BLaER1 treated with 17β-estradiol and CSF1 and Interleukin-3, amounts not matched to agents 10 nM and 100 nM (cell line): ENCODE results near the gene EPHA4.

ENCODE experiments used
- H3K27ac ChIP-seq, 11 experiments: shearing (Covaris generic); formaldehyde crosslinking; 2 replicates each; pipeline ENCODE4 v1.8.1; 2022
- H3K27me3 ChIP-seq, 11 experiments: shearing (Covaris generic); formaldehyde crosslinking; 2 replicates each; pipeline ENCODE4 v1.8.1; 2022
- H3K36me3 ChIP-seq, 11 experiments: shearing (Covaris generic); formaldehyde crosslinking; 2 replicates each; pipeline ENCODE4 v1.8.1; 2022
- H3K4me1 ChIP-seq, 10 experiments: shearing (Covaris generic); formaldehyde crosslinking; 2 replicates each; pipeline ENCODE4 v1.8.1; 2022
- H3K4me2 ChIP-seq, 11 experiments: shearing (Covaris generic); formaldehyde crosslinking; 2 replicates each; pipeline ENCODE4 v1.8.1; 2022
- H3K4me3 ChIP-seq, 10 experiments: shearing (Covaris generic); formaldehyde crosslinking; 2 replicates each; pipeline ENCODE4 v1.8.1; 2022
- H3K9ac ChIP-seq, 11 experiments: shearing (Covaris generic); formaldehyde crosslinking; 2 replicates each; pipeline ENCODE4 v1.8.1; 2022
- H3K9me3 ChIP-seq, 11 experiments: shearing (Covaris generic); formaldehyde crosslinking; replicated peaks in 1 of 11; 2 replicates each; pipeline ENCODE4 v1.8.1; 2022
- H4K20me1 ChIP-seq, 11 experiments: shearing (Covaris generic); formaldehyde crosslinking; 2 replicates each; pipeline ENCODE4 v1.8.1; 2022
- Cebpa-rat ChIP-seq, 11 experiments: shearing (Covaris generic); IDR thresholded peaks; 2 replicates each; pipeline ENCODE4 v1.8.1; 2022

The EPHA4 gene

GRCh38 chr2:221494556-221494955 is 77.5 kb downstream of the EPHA4 start:
- H3K4me3 ChIP-seq, result no peak overlapping the region
- H3K9me3 ChIP-seq, result no peaks in the 10 kb centered on the region
- H3K4me2 ChIP-seq, result no peak overlapping the region
- H4K20me1 ChIP-seq, result no peaks in the 10 kb centered on the region
- no peaks in the 10 kb centered on the region for H3K4me1 ChIP-seq
- no peak overlapping the region for H3K27ac ChIP-seq
- no peak overlapping the region for H3K9ac ChIP-seq
- TF ChIP-seq Cebpa-rat (IDR thresholded peaks at IDR 0.05), result no peak
- no peaks in the 10 kb centered on the region for H3K27me3 ChIP-seq
- no peaks in the 10 kb centered on the region for H3K36me3 ChIP-seq

DNA sequence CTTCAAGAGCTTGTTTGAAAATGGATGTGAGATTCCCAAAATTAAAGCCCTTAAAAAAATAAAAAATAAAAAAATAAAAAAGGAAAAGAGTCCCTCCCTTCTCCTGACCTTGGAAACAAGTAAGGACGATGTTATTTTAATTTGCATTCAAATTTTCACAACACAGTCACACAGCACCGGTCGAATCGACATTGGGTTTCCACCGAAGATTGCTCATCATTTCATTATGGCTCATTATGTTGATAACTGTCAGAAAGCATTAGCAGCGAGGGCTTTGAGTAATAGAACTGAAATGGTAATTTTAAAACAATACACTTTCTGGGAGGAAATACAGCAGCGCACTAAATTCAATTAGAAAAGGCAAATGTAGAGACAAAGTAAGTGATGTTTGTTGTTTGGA is 78.7 kb downstream of the EPHA4 start:
- H3K27ac ChIP-seq, result no peak overlapping the region
- no peaks in the 10 kb centered on the region for H3K9me3 ChIP-seq
- no peak overlapping the region for H3K4me2 ChIP-seq
- no peaks in the 10 kb centered on the region for H3K27me3 ChIP-seq
- no peaks in the 10 kb centered on the region for H4K20me1 ChIP-seq
- no peak overlapping the region for H3K4me3 ChIP-seq
- no peak for TF ChIP-seq Cebpa-rat (IDR thresholded peaks at IDR 0.05)
- H3K9ac ChIP-seq, result no peak overlapping the region
- H3K4me1 ChIP-seq, result no peaks in the 10 kb centered on the region
- H3K36me3 ChIP-seq, result no peaks in the 10 kb centered on the region

GRCh38 chr2:221492636-221493035 is 79.5 kb downstream of the EPHA4 start:
- no peak overlapping the region for H3K4me2 ChIP-seq
- H3K9ac ChIP-seq, result no peak overlapping the region
- no peak for TF ChIP-seq Cebpa-rat (IDR thresholded peaks at IDR 0.05)
- H3K27ac ChIP-seq, result no peak overlapping the region
- H3K27me3 ChIP-seq, result no peaks in the 10 kb centered on the region
- no peaks in the 10 kb centered on the region for H4K20me1 ChIP-seq
- no peaks in the 10 kb centered on the region for H3K36me3 ChIP-seq
- H3K4me1 ChIP-seq, result no peaks in the 10 kb centered on the region
- no peak overlapping the region for H3K4me3 ChIP-seq
- no peaks in the 10 kb centered on the region for H3K9me3 ChIP-seq

DNA sequence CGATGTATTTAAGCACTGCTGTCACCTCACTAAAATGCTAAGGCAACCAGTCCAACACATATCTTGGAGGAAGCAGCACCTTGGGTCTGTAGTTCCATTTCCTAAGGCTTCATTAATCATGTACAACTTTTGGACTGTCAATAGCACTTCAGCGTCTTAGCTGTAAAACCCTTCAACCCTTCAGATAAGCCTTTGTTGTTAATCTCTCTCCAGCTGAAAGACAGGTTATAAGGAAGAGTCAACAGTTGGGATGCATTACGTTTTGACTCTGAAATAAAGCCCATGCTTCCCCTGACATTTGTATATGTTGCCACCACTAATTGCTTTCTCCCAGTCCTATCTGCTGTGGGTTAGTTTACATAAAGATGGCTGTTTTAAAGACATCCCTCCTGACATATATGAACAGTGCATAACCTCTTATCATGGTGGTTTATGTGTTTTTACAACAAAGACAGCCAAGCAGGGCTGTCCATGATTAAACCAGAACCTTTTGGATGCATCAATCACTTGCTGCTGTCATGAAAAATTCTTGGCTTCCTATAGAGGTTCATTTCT is 81.5 kb downstream of the EPHA4 start:
- Histone ChIP-seq H3K4me1 (peaks cover 0 to 5% (median 0%) of the 10 kb centered on the region in 10 experiments; a peak in 1 of 20 replicates), H3K4me2 (no peak overlapping the region), H4K20me1 (no peaks in the 10 kb centered on the region), H3K9ac (no peak overlapping the region), H3K9me3 (no peaks in the 10 kb centered on the region), H3K4me3 (no peak overlapping the region), H3K36me3 (no peaks in the 10 kb centered on the region), H3K27me3 (no peaks in the 10 kb centered on the region), H3K27ac (no peak overlapping the region)
- TF ChIP-seq Cebpa-rat (IDR thresholded peaks at IDR 0.05), result no peak

- H3K9me3 ChIP-seq, result no peaks in the 10 kb centered on the region
- peaks cover 0 to 5% (median 0%) of the 10 kb centered on the region in 10 experiments; a peak in 1 of 20 replicates for H3K4me1 ChIP-seq
- H3K36me3 ChIP-seq, result no peaks in the 10 kb centered on the region
- H4K20me1 ChIP-seq, result no peaks in the 10 kb centered on the region
- no peak overlapping the region for H3K9ac ChIP-seq
- H3K27me3 ChIP-seq, result no peaks in the 10 kb centered on the region
- no peak for TF ChIP-seq Cebpa-rat (IDR thresholded peaks at IDR 0.05)
- no peak overlapping the region for H3K4me3 ChIP-seq
- no peak overlapping the region for H3K4me2 ChIP-seq
- H3K27ac ChIP-seq, result no peak overlapping the region
Measured at GRCh38 chr2:221488136-221488807, 83.8 kb downstream of the EPHA4 start.

DNA sequence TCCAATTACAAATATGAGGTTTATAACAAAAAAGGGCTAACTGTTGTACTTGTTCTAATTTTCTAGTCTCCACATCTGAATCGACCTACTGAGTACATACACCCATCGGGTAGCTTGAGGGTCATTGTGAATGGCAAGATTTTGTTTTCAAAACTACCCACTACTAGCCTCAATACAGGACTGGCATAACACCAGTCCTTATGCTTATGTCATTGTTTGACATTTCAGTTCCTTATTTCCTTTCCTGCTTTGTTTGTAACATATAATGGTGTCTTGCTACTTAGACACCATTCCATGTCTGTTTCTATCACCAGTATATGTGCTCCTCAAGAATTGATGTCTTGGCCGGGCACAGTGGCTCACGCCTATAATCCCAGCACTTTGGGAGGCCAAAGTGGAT is 86.0 kb downstream of the EPHA4 start:
- no peaks in the 10 kb centered on the region for H3K36me3 ChIP-seq
- no peaks in the 10 kb centered on the region for H4K20me1 ChIP-seq
- no peak overlapping the region for H3K27ac ChIP-seq
- H3K4me1 ChIP-seq, result peaks cover 0 to 5% (median 0%) of the 10 kb centered on the region in 10 experiments; a peak in 1 of 20 replicates
- no peaks in the 10 kb centered on the region for H3K27me3 ChIP-seq
- no peaks in the 10 kb centered on the region for H3K9me3 ChIP-seq
- no peak for TF ChIP-seq Cebpa-rat (IDR thresholded peaks at IDR 0.05)
- no peak overlapping the region for H3K9ac ChIP-seq
- H3K4me2 ChIP-seq, result no peak overlapping the region
- no peak overlapping the region for H3K4me3 ChIP-seq

GRCh38 chr2:221485503-221485870 is 86.6 kb downstream of the EPHA4 start:
- no peak overlapping the region for H3K4me2 ChIP-seq
- H3K36me3 ChIP-seq, result no peaks in the 10 kb centered on the region
- H3K27ac ChIP-seq, result no peak overlapping the region
- no peaks in the 10 kb centered on the region for H3K27me3 ChIP-seq
- H4K20me1 ChIP-seq, result no peaks in the 10 kb centered on the region
- H3K9me3 ChIP-seq, result no peaks in the 10 kb centered on the region
- TF ChIP-seq Cebpa-rat (IDR thresholded peaks at IDR 0.05), result no peak
- H3K4me1 ChIP-seq, result peaks cover 0 to 5% (median 0%) of the 10 kb centered on the region in 10 experiments; a peak in 1 of 20 replicates
- H3K4me3 ChIP-seq, result no peak overlapping the region
- no peak overlapping the region for H3K9ac ChIP-seq

GRCh38 chr2:221484761-221485502 is 87.2 kb downstream of the EPHA4 start:
- no peak for TF ChIP-seq Cebpa-rat (IDR thresholded peaks at IDR 0.05)
- no peak overlapping the region for H3K4me2 ChIP-seq
- H3K27me3 ChIP-seq, result no peaks in the 10 kb centered on the region

DNA sequence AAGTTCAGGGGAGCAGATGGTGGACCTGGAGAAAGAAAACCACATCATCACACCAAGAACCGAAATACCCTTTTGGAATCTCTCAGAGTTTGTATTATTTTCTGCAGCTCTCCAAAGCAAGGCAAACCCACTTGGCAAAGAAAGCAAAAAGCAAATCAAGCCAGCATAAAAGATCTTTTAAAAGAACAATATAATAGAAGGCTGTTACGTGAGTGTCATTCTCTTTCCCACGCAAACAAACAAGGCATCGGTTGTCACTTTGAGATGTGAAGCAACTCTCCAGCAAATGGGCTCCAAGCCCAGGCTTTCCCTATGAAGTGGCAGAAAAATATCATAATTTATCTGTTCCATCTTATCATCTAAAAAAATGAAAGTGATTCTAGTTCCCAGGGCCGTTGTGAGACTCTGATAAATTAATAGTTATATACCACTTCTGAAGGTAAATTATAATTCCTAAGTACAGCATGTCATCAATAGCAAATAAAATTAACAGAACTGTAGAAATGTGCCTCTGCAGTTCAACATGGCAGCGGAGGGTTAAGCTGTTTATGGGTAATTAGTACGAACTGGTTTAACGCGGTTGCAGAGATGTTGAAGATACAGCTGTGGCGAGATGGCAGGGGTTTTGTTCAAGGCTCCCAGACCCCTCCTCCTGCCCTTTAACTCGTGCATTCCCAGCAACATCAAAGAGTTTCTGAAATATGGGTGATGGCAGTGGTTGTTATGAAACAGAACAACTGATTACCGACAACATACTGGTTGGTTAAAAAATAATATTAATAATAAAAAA is 89.2 kb downstream of the EPHA4 start:
- Histone ChIP-seq H3K36me3 (no peaks in the 10 kb centered on the region), H3K27ac (no peak overlapping the region), H3K9ac (no peak overlapping the region), H3K9me3 (no peaks in the 10 kb centered on the region), H3K27me3 (no peaks in the 10 kb centered on the region), H3K4me2 (no peak overlapping the region), H4K20me1 (no peaks in the 10 kb centered on the region), H3K4me1 (peaks cover 0 to 5% (median 0%) of the 10 kb centered on the region in 10 experiments; a peak in 1 of 20 replicates), H3K4me3 (no peak overlapping the region)
- TF ChIP-seq Cebpa-rat (IDR thresholded peaks at IDR 0.05), result no peak

More at GRCh38 chr2:221484761-221485502, 87.2 kb downstream of the EPHA4 start:
- Histone ChIP-seq H3K4me3 (no peak overlapping the region), H4K20me1 (no peaks in the 10 kb centered on the region), H3K9me3 (no peaks in the 10 kb centered on the region), H3K9ac (no peak overlapping the region), H3K36me3 (no peaks in the 10 kb centered on the region), H3K4me1 (peaks cover 0 to 5% (median 0%) of the 10 kb centered on the region in 10 experiments; a peak in 1 of 20 replicates), H3K27ac (no peak overlapping the region)
